K562 (cell line): ENCODE data around the gene POU2F3. TPM values are rescaled to one million over a fixed set of nuclear protein-coding genes. Genes with fewer than 3 reads are reported as not detected.

ENCODE experiments used
- polyA plus RNA-seq, 8 experiments: library from polyadenylated mRNA; depleted of rRNA in 4 of 8; stranded (reverse) in 5 of 8; unstranded in 3 of 8; fragments of >200 nt; fragmentation: Nextera tagmentation in 2 of 8; fragmentation: Illumina TruSeq in 1 of 8; extraction: Ambion mirVana in 2 of 8; extraction: Trizol in 1 of 8; gene quantifications; 2 replicates each; pipeline versions ENCODE4 v1.2.1 to v1.2.3, GENCODE V29; 2011 to 2014; ENCODE audit warnings: inconsistent platforms in 1 of 8, missing spikeins in 1 of 8
- total RNA-seq, 7 experiments: library from RNA; depleted of rRNA in 6 of 7; stranded (reverse); fragments of >200 nt in 6 of 7; fragmentation: Illumina TruSeq in 2 of 7; extraction: Trizol in 2 of 7; gene quantifications; 2 replicates each; pipeline versions ENCODE4 v1.2.1 to v1.2.3, GENCODE V29; 2011 to 2021; ENCODE audit warnings: low replicate concordance in 1 of 7
- TF ChIP-seq, protein P1 (sequence below): fragments of 200-600 bp; sonication (generic); IDR thresholded peaks from one replicate; pipeline ENCODE4 v1.6.1; 2012; ENCODE audit warnings: mild to moderate bottlenecking, low read depth, low read length, inconsistent platforms

The POU2F3 gene
- total and polyA plus RNA-seq, 9 of the 15 experiments (the other 6 are each of a cell fraction or from before 2014, with no cell fraction given): not detected

DNA sequence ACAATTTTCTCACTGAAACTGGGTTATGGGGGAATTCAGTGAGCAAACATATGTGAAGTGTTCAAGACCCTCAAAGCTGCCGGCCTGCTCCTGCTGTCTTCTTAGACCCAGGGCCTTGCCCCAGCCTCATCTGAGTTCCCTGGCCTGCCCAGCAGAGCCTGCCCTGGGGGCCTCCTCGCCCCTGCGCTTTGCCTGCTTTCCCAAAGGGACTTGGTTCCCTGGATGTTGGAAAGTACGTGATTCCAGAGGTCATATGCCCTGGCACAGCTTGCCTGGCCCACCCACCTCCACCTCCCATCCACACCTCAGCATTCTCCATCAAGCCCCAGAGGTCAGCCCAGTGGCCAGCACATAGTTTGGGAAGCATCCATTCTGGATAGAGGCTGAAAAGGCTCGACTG, 13.7 kb upstream of the POU2F3 start (continued):
- TF ChIP-seq, protein P1, sequence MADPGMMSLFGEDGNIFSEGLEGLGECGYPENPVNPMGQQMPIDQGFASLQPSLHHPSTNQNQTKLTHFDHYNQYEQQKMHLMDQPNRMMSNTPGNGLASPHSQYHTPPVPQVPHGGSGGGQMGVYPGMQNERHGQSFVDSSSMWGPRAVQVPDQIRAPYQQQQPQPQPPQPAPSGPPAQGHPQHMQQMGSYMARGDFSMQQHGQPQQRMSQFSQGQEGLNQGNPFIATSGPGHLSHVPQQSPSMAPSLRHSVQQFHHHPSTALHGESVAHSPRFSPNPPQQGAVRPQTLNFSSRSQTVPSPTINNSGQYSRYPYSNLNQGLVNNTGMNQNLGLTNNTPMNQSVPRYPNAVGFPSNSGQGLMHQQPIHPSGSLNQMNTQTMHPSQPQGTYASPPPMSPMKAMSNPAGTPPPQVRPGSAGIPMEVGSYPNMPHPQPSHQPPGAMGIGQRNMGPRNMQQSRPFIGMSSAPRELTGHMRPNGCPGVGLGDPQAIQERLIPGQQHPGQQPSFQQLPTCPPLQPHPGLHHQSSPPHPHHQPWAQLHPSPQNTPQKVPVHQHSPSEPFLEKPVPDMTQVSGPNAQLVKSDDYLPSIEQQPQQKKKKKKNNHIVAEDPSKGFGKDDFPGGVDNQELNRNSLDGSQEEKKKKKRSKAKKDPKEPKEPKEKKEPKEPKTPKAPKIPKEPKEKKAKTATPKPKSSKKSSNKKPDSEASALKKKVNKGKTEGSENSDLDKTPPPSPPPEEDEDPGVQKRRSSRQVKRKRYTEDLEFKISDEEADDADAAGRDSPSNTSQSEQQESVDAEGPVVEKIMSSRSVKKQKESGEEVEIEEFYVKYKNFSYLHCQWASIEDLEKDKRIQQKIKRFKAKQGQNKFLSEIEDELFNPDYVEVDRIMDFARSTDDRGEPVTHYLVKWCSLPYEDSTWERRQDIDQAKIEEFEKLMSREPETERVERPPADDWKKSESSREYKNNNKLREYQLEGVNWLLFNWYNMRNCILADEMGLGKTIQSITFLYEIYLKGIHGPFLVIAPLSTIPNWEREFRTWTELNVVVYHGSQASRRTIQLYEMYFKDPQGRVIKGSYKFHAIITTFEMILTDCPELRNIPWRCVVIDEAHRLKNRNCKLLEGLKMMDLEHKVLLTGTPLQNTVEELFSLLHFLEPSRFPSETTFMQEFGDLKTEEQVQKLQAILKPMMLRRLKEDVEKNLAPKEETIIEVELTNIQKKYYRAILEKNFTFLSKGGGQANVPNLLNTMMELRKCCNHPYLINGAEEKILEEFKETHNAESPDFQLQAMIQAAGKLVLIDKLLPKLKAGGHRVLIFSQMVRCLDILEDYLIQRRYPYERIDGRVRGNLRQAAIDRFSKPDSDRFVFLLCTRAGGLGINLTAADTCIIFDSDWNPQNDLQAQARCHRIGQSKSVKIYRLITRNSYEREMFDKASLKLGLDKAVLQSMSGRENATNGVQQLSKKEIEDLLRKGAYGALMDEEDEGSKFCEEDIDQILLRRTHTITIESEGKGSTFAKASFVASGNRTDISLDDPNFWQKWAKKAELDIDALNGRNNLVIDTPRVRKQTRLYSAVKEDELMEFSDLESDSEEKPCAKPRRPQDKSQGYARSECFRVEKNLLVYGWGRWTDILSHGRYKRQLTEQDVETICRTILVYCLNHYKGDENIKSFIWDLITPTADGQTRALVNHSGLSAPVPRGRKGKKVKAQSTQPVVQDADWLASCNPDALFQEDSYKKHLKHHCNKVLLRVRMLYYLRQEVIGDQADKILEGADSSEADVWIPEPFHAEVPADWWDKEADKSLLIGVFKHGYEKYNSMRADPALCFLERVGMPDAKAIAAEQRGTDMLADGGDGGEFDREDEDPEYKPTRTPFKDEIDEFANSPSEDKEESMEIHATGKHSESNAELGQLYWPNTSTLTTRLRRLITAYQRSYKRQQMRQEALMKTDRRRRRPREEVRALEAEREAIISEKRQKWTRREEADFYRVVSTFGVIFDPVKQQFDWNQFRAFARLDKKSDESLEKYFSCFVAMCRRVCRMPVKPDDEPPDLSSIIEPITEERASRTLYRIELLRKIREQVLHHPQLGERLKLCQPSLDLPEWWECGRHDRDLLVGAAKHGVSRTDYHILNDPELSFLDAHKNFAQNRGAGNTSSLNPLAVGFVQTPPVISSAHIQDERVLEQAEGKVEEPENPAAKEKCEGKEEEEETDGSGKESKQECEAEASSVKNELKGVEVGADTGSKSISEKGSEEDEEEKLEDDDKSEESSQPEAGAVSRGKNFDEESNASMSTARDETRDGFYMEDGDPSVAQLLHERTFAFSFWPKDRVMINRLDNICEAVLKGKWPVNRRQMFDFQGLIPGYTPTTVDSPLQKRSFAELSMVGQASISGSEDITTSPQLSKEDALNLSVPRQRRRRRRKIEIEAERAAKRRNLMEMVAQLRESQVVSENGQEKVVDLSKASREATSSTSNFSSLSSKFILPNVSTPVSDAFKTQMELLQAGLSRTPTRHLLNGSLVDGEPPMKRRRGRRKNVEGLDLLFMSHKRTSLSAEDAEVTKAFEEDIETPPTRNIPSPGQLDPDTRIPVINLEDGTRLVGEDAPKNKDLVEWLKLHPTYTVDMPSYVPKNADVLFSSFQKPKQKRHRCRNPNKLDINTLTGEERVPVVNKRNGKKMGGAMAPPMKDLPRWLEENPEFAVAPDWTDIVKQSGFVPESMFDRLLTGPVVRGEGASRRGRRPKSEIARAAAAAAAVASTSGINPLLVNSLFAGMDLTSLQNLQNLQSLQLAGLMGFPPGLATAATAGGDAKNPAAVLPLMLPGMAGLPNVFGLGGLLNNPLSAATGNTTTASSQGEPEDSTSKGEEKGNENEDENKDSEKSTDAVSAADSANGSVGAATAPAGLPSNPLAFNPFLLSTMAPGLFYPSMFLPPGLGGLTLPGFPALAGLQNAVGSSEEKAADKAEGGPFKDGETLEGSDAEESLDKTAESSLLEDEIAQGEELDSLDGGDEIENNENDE: no peak
